Karpas-422 (cell line): ENCODE measurements around the gene SRL. TPM values are rescaled to one million over a fixed set of nuclear protein-coding genes. Genes with fewer than 3 reads are reported as not detected.
"Not testable (repeated sequence)": the region's sequence is repeated elsewhere in the genome, so short reads cannot be mapped to it uniquely, and the experiment has no call there.

Experiments used
- DNase-seq: peaks from one replicate; pipeline ENCODE4 v3.0.0-alpha.2; 2015
- H2AFZ ChIP-seq: fragments of 200-600 bp; sonication (generic); 2 replicates; pipeline ENCODE4 v1.6.1; 2014; ENCODE audit warnings: antibody characterized with exemption, low read length, mixed read lengths
- H3K27ac ChIP-seq: fragments of 200-600 bp; sonication (generic); 2 replicates; pipeline ENCODE4 v1.5.1; 2014; ENCODE audit warnings: mild to moderate bottlenecking, low read length, moderate library complexity
- H3K27me3 ChIP-seq: fragments of 200-600 bp; sonication (generic); 2 replicates; pipeline ENCODE4 v1.6.1; 2014; ENCODE audit warnings: low read length, mixed read lengths
- H3K36me3 ChIP-seq: fragments of 200-600 bp; sonication (generic); 2 replicates; pipeline ENCODE4 v1.6.1; 2014; ENCODE audit warnings: low read length, mixed read lengths; ENCODE audit not compliant: insufficient read depth
- H3K4me1 ChIP-seq: fragments of 200-600 bp; sonication (generic); 2 replicates; pipeline ENCODE4 v1.6.1; 2014; ENCODE audit warnings: mild to moderate bottlenecking, low read length, mixed read lengths
- H3K4me2 ChIP-seq: fragments of 200-600 bp; sonication (generic); 2 replicates; pipeline ENCODE4 v1.6.1; 2014; ENCODE audit warnings: low read length, low read depth, mild to moderate bottlenecking; ENCODE audit not compliant: poor library complexity, severe bottlenecking
- H3K4me3 ChIP-seq: fragments of 200-600 bp; sonication (generic); 2 replicates; pipeline ENCODE4 v1.5.1; 2014; ENCODE audit warnings: mild to moderate bottlenecking, antibody characterized with exemption, low read length, mixed read lengths
- H3K79me2 ChIP-seq: fragments of 200-600 bp; sonication (generic); 2 replicates; pipeline ENCODE4 v1.6.1; 2014; ENCODE audit warnings: mild to moderate bottlenecking, low read length, mixed read lengths
- H3K9ac ChIP-seq: fragments of 200-600 bp; sonication (generic); 2 replicates; pipeline ENCODE4 v1.6.0; 2014; ENCODE audit warnings: low read length
- H3K9me2 ChIP-seq: fragments of 200-600 bp; sonication (generic), shearing (Covaris generic); replicated peaks from 2 replicates; pipeline ENCODE4 v1.6.0; 2014; ENCODE audit warnings: mild to moderate bottlenecking, low read length, moderate library complexity; ENCODE audit not compliant: insufficient read depth
- H3K9me3 ChIP-seq: fragments of 300-700, 200-600 bp; sonication (generic); 2 replicates; pipeline ENCODE4 v1.6.1; 2014; ENCODE audit warnings: low read length, mixed read lengths
- H4K20me1 ChIP-seq: fragments of 200-600 bp; sonication (generic); 2 replicates; pipeline ENCODE4 v1.6.1; 2014; ENCODE audit warnings: mild to moderate bottlenecking, antibody characterized with exemption, low read length, low read depth; ENCODE audit not compliant: insufficient read depth
- total RNA-seq: library from RNA; depleted of rRNA; stranded (reverse); fragments of >200 nt; shearing (Covaris generic); gene quantifications from 2 replicates; pipeline ENCODE4 v1.2.3, GENCODE V29; 2014; ENCODE audit warnings: low replicate concordance

Gene SRL
- total RNA-seq, 1 experiment from 2014 or later: 0.11 TPM

- no peak for DNase-seq
- Histone ChIP-seq H3K27me3 (no peaks in the 10 kb centered on the region), H3K79me2 (no peaks in the 10 kb centered on the region), H3K9me2 (no peaks in the 10 kb centered on the region), H3K27ac (no peak overlapping the region), H3K4me2 (no peak overlapping the region), H4K20me1 (no peaks in the 10 kb centered on the region), H2AFZ (no peak overlapping the region), H3K9me3 (no peaks in the 10 kb centered on the region), H3K4me3 (no peak overlapping the region), H3K9ac (no peak overlapping the region), H3K4me1 (no peaks in the 10 kb centered on the region), H3K36me3 (no peaks in the 10 kb centered on the region)
Measured at GRCh38 chr16:4169415-4169814, 72.5 kb downstream of the SRL start.

DNA sequence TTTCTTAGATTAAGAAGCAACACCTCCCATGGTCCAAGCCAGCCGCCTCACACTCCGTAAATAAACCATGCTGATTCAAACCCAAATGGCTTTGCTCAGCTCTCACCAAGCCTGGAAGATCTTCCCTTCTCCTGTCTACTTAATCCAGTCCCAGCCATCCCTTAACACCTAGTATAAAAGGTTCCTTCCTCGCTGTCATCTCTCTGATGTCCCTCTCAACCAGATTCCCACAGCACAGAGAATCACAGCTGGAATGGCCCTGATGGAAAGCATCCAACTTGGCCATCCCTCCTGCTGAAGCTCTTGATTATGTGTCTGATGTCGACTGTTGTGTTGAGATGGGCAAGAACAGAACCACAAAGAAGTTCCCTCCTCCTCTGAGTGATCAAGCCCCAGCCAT is 75.1 kb downstream of the SRL start:
- Histone ChIP-seq H3K9me3 (no peaks in the 10 kb centered on the region), H3K27me3 (no peaks in the 10 kb centered on the region), H3K4me2 (no peak overlapping the region), H3K9me2 (no peaks in the 10 kb centered on the region), H3K9ac (no peak overlapping the region), H3K36me3 (no peaks in the 10 kb centered on the region), H3K79me2 (no peaks in the 10 kb centered on the region), H2AFZ (no peak overlapping the region), H4K20me1 (no peaks in the 10 kb centered on the region), H3K4me3 (no peak overlapping the region), H3K4me1 (no peaks in the 10 kb centered on the region), H3K27ac (no peak overlapping the region)
- DNase-seq: no peak

DNA sequence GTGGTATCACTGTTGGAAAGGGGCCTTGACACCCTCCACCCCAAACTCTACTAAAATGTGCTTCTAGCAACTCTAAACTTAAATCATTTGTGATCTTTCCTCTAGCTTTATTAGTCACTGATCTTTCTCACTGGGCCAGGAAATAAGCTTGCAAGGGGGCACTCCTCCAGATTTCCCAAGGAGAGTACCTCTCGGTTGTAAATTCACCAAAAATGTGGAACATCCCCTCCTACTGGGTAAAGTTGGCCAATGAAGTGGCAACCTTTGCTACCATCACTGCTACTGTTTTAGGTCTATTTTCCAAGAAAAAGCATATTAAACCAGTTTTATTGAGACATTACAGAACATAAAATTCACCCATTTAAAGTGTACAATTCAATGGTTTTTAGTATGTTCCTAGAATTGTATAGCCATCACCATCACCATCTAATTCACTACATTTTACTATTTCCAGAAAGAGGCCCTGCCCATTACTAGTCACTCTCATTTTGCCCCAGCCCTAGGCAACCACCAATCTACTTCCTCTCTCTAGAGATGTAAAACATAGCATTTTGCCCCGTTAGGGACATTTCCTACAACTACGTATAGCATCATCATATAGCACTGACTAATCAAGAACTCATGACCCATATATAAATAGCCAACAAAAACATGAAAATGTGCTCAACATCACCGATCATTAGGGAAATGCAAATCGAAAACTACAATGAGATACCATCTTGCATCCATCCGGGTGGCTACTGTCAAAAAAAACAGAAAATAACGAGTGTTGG is 81.0 kb downstream of the SRL start:
- Histone ChIP-seq H4K20me1 (no peaks in the 10 kb centered on the region), H3K9ac (no peak overlapping the region), H3K27ac (no peak overlapping the region), H2AFZ (no peak overlapping the region), H3K79me2 (no peaks in the 10 kb centered on the region), H3K4me2 (no peak overlapping the region), H3K9me2 (no peaks in the 10 kb centered on the region), H3K9me3 (no peaks in the 10 kb centered on the region), H3K36me3 (no peaks in the 10 kb centered on the region), H3K4me1 (no peaks in the 10 kb centered on the region), H3K27me3 (no peaks in the 10 kb centered on the region), H3K4me3 (no peak overlapping the region)
- peak; percentile 52 for DNase-seq

DNA sequence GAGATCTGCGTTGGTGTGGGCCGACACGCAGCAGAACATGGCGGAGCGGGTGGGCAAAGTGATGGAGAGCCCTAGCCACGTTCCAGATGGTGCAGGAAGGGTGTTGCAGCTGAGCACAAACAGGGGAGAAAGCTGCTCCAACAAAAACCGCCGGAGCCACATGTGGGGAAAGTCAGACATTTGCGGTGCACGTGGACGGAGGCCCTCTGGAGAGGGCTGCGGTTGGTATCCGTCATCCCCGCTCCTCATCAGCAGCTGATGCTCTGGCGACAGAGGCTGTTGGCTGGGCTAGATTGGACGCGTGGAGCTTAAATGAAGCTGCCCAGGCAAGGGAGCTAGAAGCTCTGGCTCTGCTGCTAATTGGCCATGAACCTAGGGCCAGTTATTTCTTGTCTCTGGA is 82.2 kb downstream of the SRL start:
- Histone ChIP-seq H2AFZ (no peak overlapping the region), H3K79me2 (no peaks in the 10 kb centered on the region), H3K36me3 (no peaks in the 10 kb centered on the region), H3K27ac (no peak overlapping the region), H3K9ac (no peak overlapping the region), H4K20me1 (no peaks in the 10 kb centered on the region), H3K9me2 (no peaks in the 10 kb centered on the region), H3K9me3 (no peaks in the 10 kb centered on the region), H3K4me1 (no peaks in the 10 kb centered on the region), H3K4me3 (no peak overlapping the region), H3K4me2 (no peak overlapping the region), H3K27me3 (no peaks in the 10 kb centered on the region)
- no peak for DNase-seq

GRCh38 chr16:4158143-4159093 is 83.5 kb downstream of the SRL start:
- no peaks in the 10 kb centered on the region for H4K20me1 ChIP-seq
- H3K36me3 ChIP-seq: no peaks in the 10 kb centered on the region
- no peak overlapping the region for H3K4me2 ChIP-seq
- no peak overlapping the region for H3K27ac ChIP-seq
- H3K9ac ChIP-seq: no peak overlapping the region
- no peak for DNase-seq
- no peaks in the 10 kb centered on the region for H3K27me3 ChIP-seq
- H3K9me3 ChIP-seq: no peaks in the 10 kb centered on the region
- H2AFZ ChIP-seq: no peak overlapping the region
- no peaks in the 10 kb centered on the region for H3K9me2 ChIP-seq
- H3K79me2 ChIP-seq: no peaks in the 10 kb centered on the region
- H3K4me3 ChIP-seq: no peak overlapping the region
- H3K4me1 ChIP-seq: no peaks in the 10 kb centered on the region

GRCh38 chr16:4157376-4157825 is 84.5 kb downstream of the SRL start:
- H3K79me2 ChIP-seq: no peaks in the 10 kb centered on the region
- no peaks in the 10 kb centered on the region for H3K36me3 ChIP-seq
- no peak overlapping the region for H3K9ac ChIP-seq
- H4K20me1 ChIP-seq: no peaks in the 10 kb centered on the region
- H3K4me2 ChIP-seq: no peak overlapping the region
- H3K27ac ChIP-seq: no peak overlapping the region
- no peak overlapping the region for H3K4me3 ChIP-seq
- no peaks in the 10 kb centered on the region for H3K9me3 ChIP-seq
- H3K27me3 ChIP-seq: no peaks in the 10 kb centered on the region
- no peak overlapping the region for H2AFZ ChIP-seq
- no peaks in the 10 kb centered on the region for H3K9me2 ChIP-seq
- H3K4me1 ChIP-seq: no peaks in the 10 kb centered on the region
- no peak for DNase-seq

- not testable (repeated sequence) for H3K4me2 ChIP-seq, H3K4me1 ChIP-seq, H4K20me1 ChIP-seq, H3K36me3 ChIP-seq, H3K27ac ChIP-seq, DNase-seq, H3K79me2 ChIP-seq, H2AFZ ChIP-seq, H3K9ac ChIP-seq, H3K4me3 ChIP-seq, H3K27me3 ChIP-seq, H3K9me3 ChIP-seq, H3K9me2 ChIP-seq
Measured at GRCh38 chr16:4156503-4156902, 85.4 kb downstream of the SRL start.

- H3K4me3 ChIP-seq, DNase-seq, H3K79me2 ChIP-seq, H3K9me3 ChIP-seq, H3K9ac ChIP-seq, H3K4me2 ChIP-seq, H3K27me3 ChIP-seq, H2AFZ ChIP-seq, H3K4me1 ChIP-seq, H3K36me3 ChIP-seq, H4K20me1 ChIP-seq, H3K9me2 ChIP-seq, H3K27ac ChIP-seq: not testable (repeated sequence)
Measured at GRCh38 chr16:4153364-4153763, 88.5 kb downstream of the SRL start.
